Stimulated activated naive CD8-positive, alpha-beta T cell treated with anti-CD3 and anti-CD28 coated beads, Interleukin-15, Interleukin-2, amounts not matched to agents 100 U/mL and 50 U/mL, for 24 hours (primary cell): Measurements from ENCODE around the gene IRAG1.
A peak's percentile ranks its signal among the peaks of the same experiment; 100 is the strongest.

Experiments used
- ATAC-seq: fragments of 150-1000 bp; cut with Tn5 transposase; one replicate; pipeline ENCODE4 v1.10.0; 2021
- DNase-seq: peaks from one replicate; pipeline ENCODE4 v3.0.0; 2021

IRAG1 gene

GRCh38 chr11:10693509-10694081, at the start of gene IRAG1:
Gene IRAG1, minus strand, starts transcription at chr11:10693755. Its CDS starts 153 bp downstream, at chr11:10693602.
- ATAC-seq (no peak), DNase-seq (no peak)

GRCh38 chr11:10742460-10743208, 49.1 kb upstream of the IRAG1 start:
- peak; percentile 94 for ATAC-seq
- no peak for DNase-seq

DNA sequence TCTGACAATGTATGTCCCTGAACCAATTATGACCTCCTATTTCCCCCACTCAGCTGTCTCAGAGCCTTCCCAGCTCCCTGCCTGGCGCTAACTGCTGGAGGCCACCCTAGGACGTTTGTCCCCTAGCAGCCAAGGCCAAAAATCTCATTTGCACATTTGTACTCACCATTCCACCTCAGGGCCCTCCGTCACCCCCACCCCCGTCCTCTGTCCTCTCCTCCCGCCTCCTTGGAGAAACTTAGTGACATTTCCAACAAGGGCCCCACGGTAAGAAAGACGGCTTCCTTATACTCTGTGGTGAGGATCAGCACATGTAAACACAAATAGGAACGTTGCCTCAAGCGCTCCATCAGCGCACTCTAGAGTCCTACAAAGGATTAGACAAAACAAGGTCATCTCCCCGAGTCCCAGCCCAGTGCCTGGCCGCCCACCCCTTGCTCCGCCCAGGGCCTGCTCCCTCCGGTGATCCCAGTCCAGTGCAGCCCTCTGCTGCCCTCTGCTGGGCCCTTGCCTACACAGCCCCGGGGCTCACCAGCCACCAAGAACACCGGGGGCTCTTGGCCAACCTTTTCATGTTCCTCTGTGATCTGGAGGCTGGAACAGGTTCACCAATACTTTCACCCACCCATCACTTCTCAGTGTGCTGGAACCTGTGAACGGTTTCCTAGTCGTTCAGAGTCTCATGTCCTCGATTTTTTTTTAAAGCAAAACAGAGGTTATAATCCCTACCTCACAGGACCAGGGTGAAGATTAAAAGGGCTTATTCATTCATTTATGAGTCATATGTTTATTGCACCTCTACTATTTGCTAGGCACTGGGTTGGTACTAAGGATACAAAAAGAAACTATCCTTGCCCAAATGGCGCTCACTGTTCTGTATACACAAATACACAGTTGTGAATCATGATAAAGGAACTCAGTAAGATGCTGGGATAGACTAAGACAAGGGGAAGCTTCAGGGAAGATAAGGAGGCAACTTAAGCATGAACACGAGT, 42.2 kb upstream of the IRAG1 start:
- peak; percentile 99 for ATAC-seq
- peak; percentile 95 for DNase-seq

DNA sequence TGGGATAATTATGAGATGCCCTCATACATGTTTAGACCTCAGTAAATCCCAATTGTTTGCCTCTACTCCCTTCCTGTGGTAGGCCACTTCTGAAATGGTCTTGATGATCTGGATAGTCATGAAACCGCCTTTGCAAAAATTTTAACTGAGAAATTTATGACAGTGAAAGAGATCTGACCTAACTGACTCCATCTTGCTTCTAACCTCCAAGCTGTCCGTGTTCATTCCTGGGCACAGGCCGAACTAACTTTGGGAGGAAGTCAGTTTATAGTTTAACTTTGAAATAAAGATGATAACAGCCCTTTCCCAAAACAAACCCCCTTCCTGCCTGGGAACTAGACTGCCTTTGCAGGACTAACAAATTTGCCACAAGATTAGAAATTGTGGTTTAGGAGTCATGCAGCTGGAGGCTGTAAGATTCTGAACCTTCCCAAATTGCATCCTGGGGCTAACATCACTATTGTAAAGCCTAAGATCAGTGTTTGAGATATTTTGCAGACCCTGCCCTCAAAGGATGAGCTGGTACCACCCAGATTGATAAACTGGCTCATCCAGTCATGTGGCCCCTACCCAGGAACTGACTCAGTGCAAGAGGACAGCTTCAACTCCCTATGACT, 37.6 kb upstream of the IRAG1 start:
- ATAC-seq (no peak), DNase-seq (no peak)

GRCh38 chr11:10730151-10730550, 36.6 kb upstream of the IRAG1 start:
- no peak for ATAC-seq
- no peak for DNase-seq

DNA sequence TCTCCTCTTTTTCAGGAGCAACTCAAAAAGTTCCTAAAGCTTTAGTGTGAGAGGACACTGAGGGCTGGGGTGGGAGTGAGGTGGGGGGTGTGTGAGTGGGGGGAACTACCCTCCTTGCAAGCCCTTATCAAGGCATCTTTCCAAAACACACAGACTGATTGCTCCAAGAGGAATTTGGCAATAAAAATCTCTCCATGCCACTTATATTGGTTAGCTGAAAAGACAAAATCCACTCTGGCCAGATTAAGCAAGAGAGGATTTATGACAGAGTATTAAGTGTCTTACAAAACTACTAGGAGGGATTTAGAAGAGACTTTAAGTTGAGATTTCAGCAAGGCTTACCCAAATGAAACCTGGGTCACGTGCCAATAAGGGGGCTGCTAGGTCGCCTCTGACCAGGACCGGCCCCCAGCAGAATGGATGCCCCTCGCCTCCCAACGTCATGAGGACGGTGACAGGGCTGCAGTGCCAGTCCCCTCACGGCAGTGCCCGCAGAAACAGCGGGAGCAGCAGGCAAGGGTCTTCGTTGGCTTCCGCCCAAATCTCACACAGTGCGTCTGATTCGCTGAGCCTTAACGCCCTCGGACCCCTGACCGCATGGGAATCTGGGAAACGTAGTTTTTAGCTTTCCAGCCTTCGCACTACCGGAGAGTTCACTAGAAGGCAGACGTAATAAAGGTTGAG, 35.4 kb upstream of the IRAG1 start:
- ATAC-seq: no peak
- DNase-seq: no peak

DNA sequence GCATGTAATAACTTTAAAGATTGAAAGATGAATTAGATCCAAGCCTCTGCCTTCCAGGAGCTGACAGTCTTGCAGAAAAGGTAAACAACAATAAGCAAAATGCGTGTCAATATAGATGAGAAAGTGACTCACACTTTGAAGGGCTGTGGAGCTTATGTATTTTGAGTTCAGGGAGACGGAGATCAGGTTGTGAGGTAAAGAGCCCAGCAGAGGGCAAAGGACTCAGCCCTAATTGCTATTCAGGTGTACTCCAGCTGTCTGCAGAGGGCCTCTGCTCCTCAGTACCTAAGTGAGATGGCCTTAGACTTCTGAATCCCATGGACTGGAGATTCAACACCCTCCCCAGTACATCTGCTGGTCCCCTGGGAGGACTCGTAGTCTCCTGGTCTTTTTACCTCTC, 34.6 kb upstream of the IRAG1 start:
- ATAC-seq (no peak), DNase-seq (no peak)

DNA sequence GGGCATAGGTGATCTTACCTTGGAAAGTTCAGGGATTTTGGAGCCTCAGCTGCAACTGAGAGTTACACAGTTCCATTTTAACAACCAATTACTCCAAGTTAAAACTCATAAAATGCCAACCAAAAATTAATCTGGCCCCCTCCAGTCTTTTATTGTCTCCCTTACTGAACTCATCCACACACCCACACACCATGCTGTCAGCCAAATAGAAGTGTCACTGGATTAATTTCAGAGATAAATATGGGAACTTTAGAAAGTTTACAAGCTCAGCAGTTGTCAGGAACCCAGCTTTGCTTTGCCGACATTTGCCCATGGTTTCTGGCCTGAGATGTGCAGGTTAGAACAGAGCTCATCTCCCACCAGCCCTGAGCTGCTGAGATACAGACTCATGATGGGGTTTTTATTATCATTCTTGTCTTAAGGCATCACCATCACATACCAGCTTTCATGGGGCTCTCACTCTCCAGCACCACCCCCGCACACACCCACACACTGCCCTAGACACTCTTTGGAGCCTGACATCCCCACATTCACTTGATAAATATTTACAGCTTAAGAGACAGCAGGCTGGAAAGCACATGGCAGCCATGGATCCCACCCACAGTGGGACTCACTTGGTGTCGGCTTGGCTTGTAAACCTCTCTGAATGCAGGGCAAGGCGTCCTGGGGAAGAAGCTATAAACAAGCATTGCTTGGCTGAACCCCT, 33.7 kb upstream of the IRAG1 start:
- no peak for ATAC-seq
- DNase-seq: no peak

GRCh38 chr11:10725907-10726253, 32.3 kb upstream of the IRAG1 start:
- ATAC-seq (peak; percentile 57), DNase-seq (no peak)

DNA sequence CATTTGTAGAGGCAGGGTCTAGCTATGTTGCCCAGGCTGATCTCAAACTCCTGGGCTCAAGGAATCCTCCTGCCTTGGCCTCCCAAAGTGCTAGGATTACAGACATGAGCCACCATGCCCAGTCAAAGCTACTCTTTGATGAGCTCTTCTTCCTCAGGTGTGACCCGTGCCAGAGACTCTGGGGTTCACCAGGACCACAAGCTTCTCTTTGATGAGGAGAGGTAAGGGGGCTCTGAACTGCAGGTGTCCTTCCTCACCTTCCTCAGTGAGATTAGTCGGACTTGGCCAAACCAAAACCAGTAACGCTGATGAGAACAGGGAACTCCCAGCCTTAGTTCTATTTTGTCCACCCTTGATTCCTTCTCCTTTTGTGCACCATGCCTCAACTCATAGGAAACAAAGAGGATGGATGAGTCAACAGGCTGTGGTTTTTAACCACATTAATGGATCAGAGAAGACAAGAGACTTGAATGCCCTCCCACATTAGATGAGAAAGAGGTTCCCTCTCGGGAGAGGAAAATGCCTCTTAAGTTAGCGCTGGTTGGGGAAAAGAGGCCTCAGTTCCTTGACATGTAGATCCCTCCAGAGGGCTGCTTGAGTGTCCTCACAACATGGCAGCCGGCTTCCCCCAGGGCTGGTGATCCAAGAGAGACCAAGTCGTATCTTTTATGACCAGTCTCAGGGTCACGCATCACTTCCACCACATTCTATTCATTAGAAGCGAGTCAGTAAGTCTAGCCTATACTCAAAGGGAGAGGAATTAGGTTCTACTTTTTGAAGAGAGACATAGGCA, 31.8 kb upstream of the IRAG1 start:
- ATAC-seq: peak; percentile 76
- DNase-seq: peak; percentile 32

- ATAC-seq: no peak
- no peak for DNase-seq
Measured at GRCh38 chr11:10722307-10722706, 28.8 kb upstream of the IRAG1 start.

DNA sequence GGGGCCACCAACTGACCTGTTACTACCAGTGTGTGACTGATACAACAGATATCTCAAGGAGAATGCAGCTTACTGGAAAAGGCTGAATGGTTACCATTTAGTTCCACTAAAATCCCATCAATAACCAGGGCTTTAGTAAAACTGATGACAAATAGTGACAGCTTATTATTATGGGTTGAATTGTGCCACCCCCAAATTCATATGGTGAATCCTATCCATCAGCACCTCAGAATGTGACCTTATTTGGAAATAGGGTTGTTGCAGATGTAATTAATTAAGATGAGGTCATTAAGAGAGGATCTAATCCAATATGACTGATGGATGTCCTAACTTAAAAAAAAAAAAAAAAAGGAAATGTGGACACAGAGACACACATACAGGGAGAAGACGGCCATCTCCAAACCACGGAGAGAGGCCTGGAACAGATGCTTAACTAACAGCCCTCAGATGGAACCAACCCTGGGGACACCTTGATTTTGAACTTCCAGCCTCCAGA, 27.4 kb upstream of the IRAG1 start:
- DNase-seq: no peak
- ATAC-seq: no peak

DNA sequence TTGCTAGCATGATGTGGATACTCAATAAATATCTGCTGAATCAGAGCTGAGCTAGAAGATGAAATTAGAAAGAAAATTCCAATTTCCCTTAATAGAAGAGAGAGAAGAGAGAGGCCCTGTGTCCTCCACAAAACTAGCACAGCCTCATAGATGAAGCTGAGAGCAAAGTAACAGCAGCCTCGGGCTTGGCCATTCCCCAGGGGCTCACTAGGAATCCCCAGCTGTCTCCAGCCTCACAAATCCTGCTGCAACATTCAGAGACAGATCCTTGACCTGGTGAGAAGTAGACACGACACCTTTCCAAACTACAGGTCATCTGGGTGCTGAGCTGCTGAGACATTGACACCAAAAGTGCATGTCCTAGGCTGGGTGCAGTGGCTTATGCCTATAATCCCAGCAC, 26.1 kb upstream of the IRAG1 start:
- ATAC-seq (no peak), DNase-seq (no peak)

DNA sequence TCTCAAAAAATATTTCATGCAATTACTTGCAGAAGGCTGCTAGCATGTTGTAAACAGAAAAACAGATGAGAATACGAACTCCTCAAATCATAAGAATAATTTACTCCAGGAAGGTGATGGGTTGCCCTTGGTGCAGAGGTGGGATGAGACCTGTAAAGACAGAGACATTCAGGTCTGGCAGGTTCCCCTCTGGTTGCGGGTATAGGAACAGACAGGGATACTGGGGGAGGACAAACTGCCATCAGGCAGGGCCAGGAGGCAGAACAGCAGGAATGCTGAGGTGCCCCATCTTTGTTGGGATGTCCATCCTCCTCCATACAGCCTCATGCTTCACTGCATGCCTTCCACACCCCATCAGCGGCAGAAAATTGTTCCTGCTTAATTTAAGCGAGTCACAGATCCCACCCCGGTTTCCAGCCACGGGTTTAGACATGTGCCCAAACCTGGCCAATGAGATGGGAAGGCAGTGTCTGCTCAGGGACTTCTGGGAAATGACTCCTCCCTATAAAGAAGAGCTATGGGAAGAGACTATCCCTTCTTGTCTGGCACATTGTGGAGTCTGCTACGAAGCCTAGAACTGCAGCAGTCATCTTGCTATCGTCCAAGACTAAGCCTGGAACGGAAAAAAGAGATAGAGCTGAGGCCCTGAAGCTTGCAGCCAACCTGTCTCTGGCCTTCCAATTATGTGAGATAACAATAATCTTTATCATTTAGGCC, 23.1 kb upstream of the IRAG1 start:
- no peak for ATAC-seq
- DNase-seq: no peak

DNA sequence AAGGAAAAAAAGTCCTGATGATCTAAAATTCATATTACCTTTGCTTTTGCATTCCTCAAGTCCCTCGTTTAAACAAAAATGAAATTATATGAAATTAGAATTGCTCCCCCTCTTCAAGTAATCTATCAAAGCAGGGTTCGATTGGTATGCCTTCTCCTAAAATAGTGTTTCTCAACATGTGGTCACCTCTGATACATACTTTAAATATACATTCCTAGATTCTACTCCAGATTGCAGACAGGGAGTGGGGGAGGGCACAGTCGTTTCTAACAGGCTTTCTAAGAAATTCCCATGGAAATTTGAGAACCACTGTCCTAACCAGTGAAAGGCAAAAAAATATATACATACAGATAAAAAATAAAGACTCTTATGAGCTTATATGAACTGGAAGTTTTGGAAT, 22.6 kb upstream of the IRAG1 start:
- DNase-seq (no peak), ATAC-seq (no peak)

DNA sequence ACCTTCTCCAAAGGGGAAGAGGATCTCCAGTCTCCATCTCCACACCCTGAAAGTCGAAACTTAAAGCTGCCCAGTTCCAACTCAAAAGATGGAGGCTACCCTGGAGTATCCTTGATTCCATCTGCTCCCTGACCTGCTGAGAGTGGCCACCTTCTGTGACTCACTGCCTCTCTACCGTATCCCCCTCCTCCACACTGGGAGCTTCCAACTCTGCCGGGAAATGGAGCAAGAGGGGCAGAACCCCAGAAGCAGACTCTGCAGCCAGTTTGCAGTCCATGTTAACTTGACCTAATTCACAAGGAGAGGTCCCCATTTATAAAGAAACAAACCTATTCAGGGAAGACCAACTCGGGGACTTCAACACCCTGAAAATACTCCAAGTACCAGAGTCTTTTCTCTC, 22.0 kb upstream of the IRAG1 start:
- DNase-seq (no peak), ATAC-seq (no peak)

GRCh38 chr11:10709299-10710086, 15.9 kb upstream of the IRAG1 start:
- DNase-seq (no peak), ATAC-seq (no peak)

- ATAC-seq (no peak), DNase-seq (no peak)
Measured at GRCh38 chr11:10708131-10708530, 14.6 kb upstream of the IRAG1 start.

DNA sequence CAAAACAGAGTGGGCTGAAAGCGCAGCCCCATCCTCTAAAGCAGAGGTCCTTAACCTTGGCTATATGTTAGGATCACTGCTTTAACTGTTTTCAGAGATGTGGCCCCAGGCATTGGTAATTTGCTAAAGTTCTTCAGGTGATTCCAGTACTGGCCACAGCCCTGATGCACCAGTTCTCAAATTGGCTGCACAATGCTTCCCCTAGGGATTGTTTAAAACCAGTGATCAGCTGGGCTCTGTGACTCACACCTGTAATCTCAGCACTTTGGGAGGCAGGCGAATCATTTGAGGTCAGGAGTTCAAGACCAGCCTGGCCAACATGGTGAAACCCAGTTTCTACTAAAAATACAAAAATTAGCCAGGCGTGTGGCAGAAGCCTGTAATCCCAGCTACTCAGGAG, 8.4 kb upstream of the IRAG1 start:
- no peak for ATAC-seq
- no peak for DNase-seq
